Left lung (tissue), 10 donors: Measurements from ENCODE around the gene JARID2. TPM values are rescaled to one million over a fixed set of nuclear protein-coding genes. Genes with fewer than 3 reads are reported as not detected.

ENCODE experiments used
- ATAC-seq: fragments of 200-7000 bp; cut with Tn5 transposase; one replicate; pipeline ENCODE4 v1.9.1; 2020; ENCODE audit warnings: moderate library complexity
- DNase-seq, 4 donors: peaks; one replicate each; pipeline ENCODE4 v3.0.0-alpha.2; 2013 to 2020
- H3K27ac ChIP-seq, 2 donors: fragments of 200-600 bp; sonication (generic) in 1 of 2; one replicate each; pipeline versions ENCODE4 v1.5.0 to v1.8.0; 2020 to 2021
- H3K27me3 ChIP-seq, 2 donors: fragments of 200-600 bp; sonication (generic) in 1 of 2; one replicate each; pipeline versions ENCODE4 v1.5.0 to v1.8.0; 2020 to 2021
- H3K36me3 ChIP-seq, 2 donors: fragments of 200-600 bp; sonication (generic) in 1 of 2; one replicate each; pipeline versions ENCODE4 v1.5.0 to v1.8.0; 2020 to 2021
- H3K4me1 ChIP-seq, 2 donors: fragments of 200-600 bp; one replicate each; pipeline ENCODE4 v1.8.0; 2021
- H3K4me3 ChIP-seq, 2 donors: fragments of 200-600 bp; sonication (generic) in 1 of 2; one replicate each; pipeline versions ENCODE4 v1.5.0 to v1.8.0; 2020 to 2021; ENCODE audit warnings: mild to moderate bottlenecking in 1 of 2
- H3K9me3 ChIP-seq, 2 donors: fragments of 200-600 bp; sonication (generic) in 1 of 2; one replicate each; pipeline versions ENCODE4 v1.5.0 to v1.8.0; 2020 to 2021
- intact Hi-C, 2 donors: fragments of 100-400 bp; cut with DNase I; formaldehyde crosslinking; loops; one replicate each; pipeline versions ENCODE4 v1.11.2 to v1.14.2; 2022
- polyA plus RNA-seq, 6 donors: library from polyadenylated mRNA; unstranded; fragments of 120-200 nt; gene quantifications; one replicate each; pipeline ENCODE4 v1.2.1, GENCODE V29; 2013; ENCODE audit not compliant: insufficient read length in 6 of 6
- total RNA-seq, 2 donors: library from RNA; stranded (reverse); fragmentation: NEBNext Ultra II Directional; extraction: Animal tissue kit (Norgen Biotek cat#: 25700); gene quantifications; one replicate each; pipeline ENCODE4 v1.2.1, GENCODE V29; 2021
- TF ChIP-seq, protein P1 (sequence below), 2 donors: fragments of 200-600 bp; sonication (generic) in 1 of 2; IDR thresholded peaks; one replicate each; pipeline versions ENCODE4 v1.5.0 to v1.8.0; 2021; ENCODE audit warnings: antibody characterized with exemption in 2 of 2
- donor health status: DM: no; HTN: yes; CAD: no.
- donor health status: DM: no; HTN: no; CAD: no.

Gene JARID2
- total and polyA plus RNA-seq, 8 donors: 10.2 to 19.4 (median 17.8) TPM

DNA sequence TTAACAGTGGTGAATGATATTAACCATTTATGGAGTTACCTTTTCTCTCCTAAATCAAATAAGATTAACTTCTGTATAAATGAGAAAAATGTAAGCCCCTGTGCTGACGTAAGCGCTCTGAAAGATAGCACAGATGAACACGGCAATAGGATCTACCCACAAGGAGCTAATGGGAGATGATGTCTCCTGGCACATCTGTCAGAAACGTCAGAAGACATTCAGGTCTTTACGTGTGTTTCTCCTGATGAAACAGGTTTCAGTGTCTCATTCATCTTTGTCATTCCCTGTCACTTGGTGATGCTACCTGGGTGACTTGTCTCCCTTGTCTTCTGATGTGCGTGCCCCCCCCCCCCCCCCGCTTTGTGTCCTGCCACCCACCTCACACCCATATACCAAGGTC is 227.3 kb downstream of the JARID2 start:
- DNase-seq (no peak), ATAC-seq (no peak)
- Histone ChIP-seq H3K27ac (peak overlapping the region in 1 of 2 donors; percentile 7), H3K9me3 (no peaks in the 10 kb centered on the region), H3K4me3 (no peak overlapping the region), H3K36me3 (peaks cover 0 to 26% of the 10 kb centered on the region in 2 donors), H3K27me3 (no peaks in the 10 kb centered on the region), H3K4me1 (peaks cover 5 to 49% of the 10 kb centered on the region in 2 donors)
- TF ChIP-seq, protein P1, sequence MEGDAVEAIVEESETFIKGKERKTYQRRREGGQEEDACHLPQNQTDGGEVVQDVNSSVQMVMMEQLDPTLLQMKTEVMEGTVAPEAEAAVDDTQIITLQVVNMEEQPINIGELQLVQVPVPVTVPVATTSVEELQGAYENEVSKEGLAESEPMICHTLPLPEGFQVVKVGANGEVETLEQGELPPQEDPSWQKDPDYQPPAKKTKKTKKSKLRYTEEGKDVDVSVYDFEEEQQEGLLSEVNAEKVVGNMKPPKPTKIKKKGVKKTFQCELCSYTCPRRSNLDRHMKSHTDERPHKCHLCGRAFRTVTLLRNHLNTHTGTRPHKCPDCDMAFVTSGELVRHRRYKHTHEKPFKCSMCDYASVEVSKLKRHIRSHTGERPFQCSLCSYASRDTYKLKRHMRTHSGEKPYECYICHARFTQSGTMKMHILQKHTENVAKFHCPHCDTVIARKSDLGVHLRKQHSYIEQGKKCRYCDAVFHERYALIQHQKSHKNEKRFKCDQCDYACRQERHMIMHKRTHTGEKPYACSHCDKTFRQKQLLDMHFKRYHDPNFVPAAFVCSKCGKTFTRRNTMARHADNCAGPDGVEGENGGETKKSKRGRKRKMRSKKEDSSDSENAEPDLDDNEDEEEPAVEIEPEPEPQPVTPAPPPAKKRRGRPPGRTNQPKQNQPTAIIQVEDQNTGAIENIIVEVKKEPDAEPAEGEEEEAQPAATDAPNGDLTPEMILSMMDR (IDR thresholded peaks at IDR 0.05): no peak
- intact Hi-C loops: no loop called here

GRCh38 chr6:15473741-15474161 is 227.9 kb downstream of the JARID2 start:
- intact Hi-C loops: no loop called here
- TF ChIP-seq, protein P1 (IDR thresholded peaks at IDR 0.05): no peak
- no peaks in the 10 kb centered on the region for H3K27me3 ChIP-seq
- no peak overlapping the region for H3K4me3 ChIP-seq
- DNase-seq (peak in 1 of 4 donors; percentile 25), ATAC-seq (peak; percentile 49)
- H3K36me3 ChIP-seq: peaks cover 0 to 22% of the 10 kb centered on the region in 2 donors
- H3K4me1 ChIP-seq: peaks cover 5 to 49% of the 10 kb centered on the region in 2 donors
- peak overlapping the region in 1 of 2 donors; percentile 48 for H3K27ac ChIP-seq
- H3K9me3 ChIP-seq: no peaks in the 10 kb centered on the region

GRCh38 chr6:15474196-15474595 is 228.3 kb downstream of the JARID2 start:
- H3K27me3 ChIP-seq: no peaks in the 10 kb centered on the region
- DNase-seq (no peak), ATAC-seq (no peak)
- peaks cover 5 to 49% of the 10 kb centered on the region in 2 donors for H3K4me1 ChIP-seq
- no peak overlapping the region for H3K4me3 ChIP-seq
- H3K27ac ChIP-seq: peak overlapping the region in 1 of 2 donors; percentile 48
- TF ChIP-seq, protein P1 (IDR thresholded peaks at IDR 0.05): no peak
- no peaks in the 10 kb centered on the region for H3K9me3 ChIP-seq
- H3K36me3 ChIP-seq: peaks cover 0 to 19% of the 10 kb centered on the region in 2 donors
- intact Hi-C loops: no loop called here

GRCh38 chr6:15475261-15475660 is 229.4 kb downstream of the JARID2 start:
- H3K9me3 ChIP-seq: no peaks in the 10 kb centered on the region
- H3K36me3 ChIP-seq: peaks cover 0 to 10% of the 10 kb centered on the region in 2 donors
- no peaks in the 10 kb centered on the region for H3K27me3 ChIP-seq
- ATAC-seq: no peak
- no peak overlapping the region for H3K4me3 ChIP-seq
- H3K4me1 ChIP-seq: peaks cover 5 to 58% of the 10 kb centered on the region in 2 donors
- TF ChIP-seq, protein P1 (IDR thresholded peaks at IDR 0.05): no peak
- no peak overlapping the region for H3K27ac ChIP-seq
- intact Hi-C loops: no loop called here
- no peak for DNase-seq

GRCh38 chr6:15475872-15476271 is 230.0 kb downstream of the JARID2 start:
- H3K9me3 ChIP-seq: no peaks in the 10 kb centered on the region
- no peak for DNase-seq
- peak overlapping the region in 1 of 2 donors; percentile 33 for H3K27ac ChIP-seq
- H3K4me3 ChIP-seq: no peak overlapping the region
- H3K27me3 ChIP-seq: no peaks in the 10 kb centered on the region
- no peak for ATAC-seq
- peaks cover 0 to 5% of the 10 kb centered on the region in 2 donors for H3K36me3 ChIP-seq
- intact Hi-C loops: no loop called here
- H3K4me1 ChIP-seq: peaks cover 5 to 64% of the 10 kb centered on the region in 2 donors
- TF ChIP-seq, protein P1 (IDR thresholded peaks at IDR 0.05): no peak
